IMR-90 (cell line): Measurements from ENCODE around the gene TMEM101. TPM values are rescaled to one million over a fixed set of nuclear protein-coding genes. Genes with fewer than 3 reads are reported as not detected.

Experiments used
- ATAC-seq: fragments of 200-7000 bp; cut with Tn5 transposase; 2 replicates; pipeline ENCODE4 v1.9.1; 2020; ENCODE audit warnings: low read depth, mild to moderate bottlenecking, moderate library complexity
- BruUV-seq: library from RNA; stranded (reverse); fragments of 400-500 nt; replicated peaks from 2 replicates; lab custom pipeline; 2021; lab: Mats Ljungman, UMichigan
- CTCF ChIA-PET: fragments of 300-600 bp; formaldehyde crosslinking; extraction: SDS; loops from one replicate; lab custom pipeline; 2021; ENCODE audit warnings: antibody characterized with exemption; lab: Yijun Ruan, JAX
- POLR2A ChIA-PET: fragments of 300-600 bp; sonication (Branson Sonifier 250); formaldehyde crosslinking; loops from one replicate; lab custom pipeline; 2022; ENCODE audit warnings: antibody characterized with exemption; ENCODE audit not compliant: unreplicated experiment; lab: Charles Lee
- DNase-seq: peaks from one replicate; pipeline ENCODE4 v3.0.0; 2013
- H2AFZ ChIP-seq: replicated peaks from 2 replicates; pipeline ENCODE3; 2013; ENCODE audit warnings: low read length, mild to moderate bottlenecking; ENCODE audit not compliant: poor library complexity
- H2AK5ac ChIP-seq: 2 replicates; pipeline ENCODE4 v1.6.1; 2013; ENCODE audit warnings: low read depth, low read length, inconsistent platforms
- H2AK9ac ChIP-seq: replicated peaks from 2 replicates; pipeline ENCODE3; 2013; ENCODE audit warnings: mild to moderate bottlenecking, low read depth, low read length, moderate library complexity; ENCODE audit not compliant: poor library complexity
- H2BK120ac ChIP-seq: 2 replicates; pipeline ENCODE4 v1.6.1; 2013; ENCODE audit warnings: low read depth, low read length, inconsistent platforms
- H2BK15ac ChIP-seq: 3 replicates; pipeline ENCODE4 v1.6.1; 2013; ENCODE audit warnings: low read depth, low read length, inconsistent platforms
- H2BK20ac ChIP-seq: 2 replicates; pipeline ENCODE4 v1.6.1; 2013; ENCODE audit warnings: low read depth, mild to moderate bottlenecking, inconsistent platforms, low read length, moderate library complexity
- H2BK5ac ChIP-seq: 2 replicates; pipeline ENCODE4 v1.6.1; 2013; ENCODE audit warnings: mild to moderate bottlenecking, low read depth, low read length, inconsistent platforms; ENCODE audit not compliant: poor library complexity, severe bottlenecking
- H3K14ac ChIP-seq: replicated peaks from 2 replicates; pipeline ENCODE4 v1.6.1; 2013; ENCODE audit warnings: low read depth, low read length, inconsistent platforms
- H3K18ac ChIP-seq: 2 replicates; pipeline ENCODE4 v1.6.1; 2013; ENCODE audit warnings: low read depth, low read length, control low read depth
- H3K23ac ChIP-seq: 2 replicates; pipeline ENCODE4 v1.6.1; 2013; ENCODE audit warnings: low read depth, low read length, inconsistent platforms
- H3K27ac ChIP-seq: 2 replicates; pipeline ENCODE4 v1.5.1; 2013; ENCODE audit warnings: mild to moderate bottlenecking, control low read depth, low read length; ENCODE audit not compliant: insufficient read depth
- H3K27me3 ChIP-seq: 2 replicates; pipeline ENCODE4 v1.6.1; 2013; ENCODE audit warnings: low read length; ENCODE audit not compliant: control insufficient read depth, insufficient read depth
- H3K36me3 ChIP-seq: 2 replicates; pipeline ENCODE4 v1.6.1; 2013; ENCODE audit warnings: low read length, mixed read lengths; ENCODE audit not compliant: control insufficient read depth, insufficient read depth
- H3K4ac ChIP-seq: 2 replicates; pipeline ENCODE4 v1.6.1; 2013; ENCODE audit warnings: low read depth, low read length, inconsistent platforms
- H3K4me1 ChIP-seq: 2 replicates; pipeline ENCODE4 v1.6.1; 2013; ENCODE audit warnings: low read length, mixed read lengths; ENCODE audit not compliant: control insufficient read depth, insufficient read depth
- H3K4me2 ChIP-seq: 2 replicates; pipeline ENCODE4 v1.6.1; 2013; ENCODE audit warnings: low read depth, mild to moderate bottlenecking, control low read depth, low read length, moderate library complexity
- H3K4me3 ChIP-seq: 2 replicates; pipeline ENCODE4 v1.5.1; 2013; ENCODE audit warnings: low read depth, mild to moderate bottlenecking, control low read depth, low read length, moderate library complexity; ENCODE audit not compliant: insufficient read depth
- H3K56ac ChIP-seq: 2 replicates; pipeline ENCODE4 v1.6.1; 2013; ENCODE audit warnings: low read length, inconsistent platforms; ENCODE audit not compliant: insufficient read depth; ENCODE audit errors: extremely low read depth
- H3K79me1 ChIP-seq, 2 experiments: 2 replicates each; pipeline ENCODE4 v1.6.1; 2013; ENCODE audit warnings: low read length in 2 of 2, inconsistent platforms in 1 of 2, low read depth in 1 of 2
- H3K9ac ChIP-seq: 2 replicates; pipeline ENCODE4 v1.6.1; 2013; ENCODE audit warnings: low read depth, low read length, control low read depth
- H3K9me1 ChIP-seq: 2 replicates; pipeline ENCODE4 v1.6.1; 2013; ENCODE audit warnings: low read length, inconsistent platforms; ENCODE audit not compliant: insufficient read depth
- H3K9me3 ChIP-seq: 2 replicates; pipeline ENCODE4 v1.6.1; 2013; ENCODE audit warnings: low read length; ENCODE audit not compliant: control insufficient read depth, insufficient read depth
- H4K20me1 ChIP-seq: 2 replicates; pipeline ENCODE4 v1.6.1; 2013; ENCODE audit warnings: low read length, inconsistent platforms; ENCODE audit not compliant: insufficient read depth
- H4K5ac ChIP-seq: 2 replicates; pipeline ENCODE4 v1.6.1; 2013; ENCODE audit warnings: mild to moderate bottlenecking, low read depth, low read length, control low read depth
- H4K8ac ChIP-seq, 2 experiments: 2 replicates each; pipeline ENCODE4 v1.6.1; 2013; ENCODE audit warnings: low read depth in 2 of 2, low read length in 2 of 2, control low read depth in 1 of 2, inconsistent platforms in 1 of 2
- H4K91ac ChIP-seq: 2 replicates; pipeline ENCODE4 v1.6.1; 2013; ENCODE audit warnings: low read depth, low read length, inconsistent platforms; ENCODE audit not compliant: insufficient read depth
- RCOR1 ChIP-seq: IDR thresholded peaks from 2 replicates; pipeline ENCODE4 v1.6.1; 2012; ENCODE audit warnings: mild to moderate bottlenecking, low read length, improper control_type of control experiment; ENCODE audit not compliant: insufficient replicate concordance
- WGBS, 2 experiments: methylation state at CpG; one replicate each; pipeline versions ENCODE4 v1.1.5 to v1.1.7; 2013; ENCODE audit warnings: missing lambda C conversion rate in 2 of 2; ENCODE audit not compliant: insufficient read length in 1 of 2; ENCODE audit errors: extremely low coverage in 2 of 2; 5-methylcytosine and 5-hydroxymethylcytosine counted together
- dilution Hi-C: fragments of 300-500 bp; cut with HindIII; formaldehyde crosslinking; loops from one replicate; pipeline ENCODE4 v1.14.3; 2018; ENCODE audit warnings: low sequenced_read_pairs; ENCODE audit not compliant: unreplicated experiment
- in situ Hi-C: fragments of 300-500 bp; cut with MboI; formaldehyde crosslinking; loops from 3 replicates; pipeline ENCODE4 v1.14.3; 2019; ENCODE audit warnings: low sequenced_read_pairs, inconsistent platforms, mixed read lengths
- intact Hi-C: fragments of 100-400 bp; cut with micrococcal nuclease; formaldehyde crosslinking; loops from 2 replicates; pipeline ENCODE4 v1.10.0; 2022
- polyA plus RNA-seq, 3 experiments: library from polyadenylated mRNA; depleted of rRNA; stranded (reverse); fragments of >200 nt; gene quantifications; 2 replicates each; pipeline ENCODE4 v1.2.3, GENCODE V29; 2012; ENCODE audit warnings: low replicate concordance in 1 of 3
- total RNA-seq: library from RNA; depleted of rRNA; stranded (reverse); fragments of >200 nt; gene quantifications from 2 replicates; pipeline ENCODE4 v1.2.3, GENCODE V29; 2012

The TMEM101 gene
- total and polyA plus RNA-seq, 2 of the 4 experiments (the other 2 are of a cell fraction): 30.7 to 36.6 TPM

DNA sequence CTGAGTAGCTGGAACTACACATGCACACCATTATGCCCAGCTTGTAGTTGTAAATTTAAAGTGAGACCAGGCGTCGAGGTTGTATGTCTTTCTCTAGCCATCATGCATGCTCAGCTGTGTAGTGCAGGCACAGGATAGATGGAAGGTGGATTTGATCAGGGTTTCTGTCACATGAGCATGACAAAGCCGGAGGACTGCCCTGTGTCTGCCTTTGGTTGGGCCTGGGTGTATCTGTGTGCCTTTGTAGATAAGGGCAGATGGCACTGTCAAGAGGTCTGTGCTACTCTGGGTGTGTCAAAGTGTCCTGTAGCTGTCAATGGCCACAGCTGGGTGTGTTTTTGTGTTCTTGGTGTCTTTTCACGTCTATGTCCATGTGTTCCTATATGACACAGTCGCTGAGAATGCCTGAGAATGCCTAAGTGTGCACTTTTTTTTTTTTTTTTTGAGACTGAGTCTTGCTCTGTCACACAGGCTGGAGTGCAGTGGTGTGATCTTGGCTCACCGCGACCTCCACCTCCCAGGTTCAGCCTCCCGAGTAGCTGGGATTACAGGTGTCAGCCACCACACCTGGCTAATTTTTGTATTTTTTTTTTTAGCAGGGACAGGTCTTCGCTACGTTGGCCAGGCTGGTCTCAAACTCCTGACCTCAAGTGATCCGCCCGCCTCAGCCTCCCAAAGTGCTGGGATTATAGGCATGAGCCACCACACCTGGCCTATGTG is 14.5 kb downstream of the TMEM101 start:
- DNase-seq (no peak), ATAC-seq (no peak)
- H4K20me1 ChIP-seq: no peaks in the 10 kb centered on the region
- no peaks in the 10 kb centered on the region for H3K36me3 ChIP-seq
- in situ Hi-C loops (loop anchor here (5.0 kb wide), 1 partner anchor 58 kb away; the partner anchor contains the start of gene PPY), dilution Hi-C loops (no loop called here), intact Hi-C loops (no loop called here)
- no peak overlapping the region for H2BK20ac ChIP-seq
- ChIA-PET CTCF (no interaction called here), POLR2A (interaction anchor here (0.6 kb wide), 1 partner anchor 57 kb away, joined by 8 read pairs; no protein-coding TSS in a partner anchor)
- H4K5ac ChIP-seq: no peak overlapping the region
- no peak overlapping the region for H4K8ac ChIP-seq
- H3K4ac ChIP-seq: no peak overlapping the region
- H2AK9ac ChIP-seq: peak overlapping the region; percentile 49
- peaks cover 4% of the 10 kb centered on the region for H3K4me1 ChIP-seq
- no peak for TF ChIP-seq RCOR1
- no peak overlapping the region; the same call in 1 of the 2 replicates for H3K23ac ChIP-seq
- H3K9ac ChIP-seq: no peak overlapping the region
- no peak overlapping the region for H2AFZ ChIP-seq
- peaks cover 7% of the 10 kb centered on the region for H3K27me3 ChIP-seq
- no peak overlapping the region for H3K4me2 ChIP-seq
- peaks cover 6% of the 10 kb centered on the region for H3K9me1 ChIP-seq
- H3K9me3 ChIP-seq: no peaks in the 10 kb centered on the region
- H2AK5ac ChIP-seq: no peak overlapping the region
- no peak overlapping the region for H3K4me3 ChIP-seq
- BruUV-seq: no TSS peak
- no peaks in the 10 kb centered on the region for H3K79me1 ChIP-seq
- H3K27ac ChIP-seq: no peak overlapping the region
- no peak overlapping the region for H3K14ac ChIP-seq
- H2BK120ac ChIP-seq: no peak overlapping the region
- no peak overlapping the region for H2BK15ac ChIP-seq
- no peak overlapping the region for H4K91ac ChIP-seq
- WGBS, 2 experiments: 86% methylated on average over 1 of the region's 12 CpGs; no CpG with 5 or more reads in 1 of the 2 experiments
- H3K18ac ChIP-seq: no peak overlapping the region
- no peak overlapping the region for H3K56ac ChIP-seq
- H2BK5ac ChIP-seq: no peak overlapping the region
